Measurements from ENCODE around the gene BCL11B.

The BCL11B gene

DNA sequence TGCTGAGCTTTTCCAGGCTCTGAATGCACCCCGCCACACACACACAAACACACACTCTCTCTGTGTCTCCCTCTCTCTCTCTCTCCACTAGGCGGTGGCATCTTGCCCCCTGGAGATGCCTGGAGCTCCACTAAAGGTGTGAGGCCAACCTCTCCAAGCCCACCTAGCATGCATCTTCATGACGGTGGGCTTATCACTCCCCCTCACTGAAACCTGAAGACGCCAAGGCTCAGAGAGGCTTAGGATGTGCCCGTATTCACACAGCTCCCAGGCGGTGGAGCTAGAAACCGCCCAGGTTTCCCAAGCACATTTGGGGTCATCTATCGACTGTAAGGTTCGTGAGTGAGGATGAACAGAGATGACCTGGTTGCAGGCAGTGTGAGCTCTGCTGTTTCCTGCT, 42.6 kb upstream of the BCL11B start:
- Histone ChIP-seq H3K36me3 (ENCODE audit: insufficient read depth, low read length) (no peaks in the 10 kb centered on the region), H3K79me2 (ENCODE audit: insufficient read depth, low read length) (no peaks in the 10 kb centered on the region), H3K27ac (ENCODE audit: low read depth, low read length, poor library complexity, severe bottlenecking) (no peak overlapping the region), H3K4me1 (ENCODE audit: insufficient read depth, low read length, severe bottlenecking) (no peaks in the 10 kb centered on the region), H3K9me2 (ENCODE audit: low read depth, low read length) (no peaks in the 10 kb centered on the region), H3K9me3 (ENCODE audit: low read length) (no peaks in the 10 kb centered on the region), H3K4me3 (ENCODE audit: low read depth, low read length, poor library complexity, severe bottlenecking) (no peak overlapping the region), H3K27me3 (ENCODE audit: insufficient read depth, low read length) (no peaks in the 10 kb centered on the region), H2AFZ (ENCODE audit: low read length) (no peak overlapping the region), H3K9ac (ENCODE audit: low read length) (no peak overlapping the region), H4K20me1 (ENCODE audit: insufficient read depth, low read length) (no peaks in the 10 kb centered on the region), H3K4me2 (ENCODE audit: low read length) (no peak overlapping the region), H3F3A (ENCODE audit: insufficient read depth, low read length) (no peaks in the 10 kb centered on the region)
- no peak for TF ChIP-seq EZH2 (IDR thresholded peaks at IDR 0.05; ENCODE audit: borderline replicate concordance, low read length)
- TF ChIP-seq, protein P1, sequence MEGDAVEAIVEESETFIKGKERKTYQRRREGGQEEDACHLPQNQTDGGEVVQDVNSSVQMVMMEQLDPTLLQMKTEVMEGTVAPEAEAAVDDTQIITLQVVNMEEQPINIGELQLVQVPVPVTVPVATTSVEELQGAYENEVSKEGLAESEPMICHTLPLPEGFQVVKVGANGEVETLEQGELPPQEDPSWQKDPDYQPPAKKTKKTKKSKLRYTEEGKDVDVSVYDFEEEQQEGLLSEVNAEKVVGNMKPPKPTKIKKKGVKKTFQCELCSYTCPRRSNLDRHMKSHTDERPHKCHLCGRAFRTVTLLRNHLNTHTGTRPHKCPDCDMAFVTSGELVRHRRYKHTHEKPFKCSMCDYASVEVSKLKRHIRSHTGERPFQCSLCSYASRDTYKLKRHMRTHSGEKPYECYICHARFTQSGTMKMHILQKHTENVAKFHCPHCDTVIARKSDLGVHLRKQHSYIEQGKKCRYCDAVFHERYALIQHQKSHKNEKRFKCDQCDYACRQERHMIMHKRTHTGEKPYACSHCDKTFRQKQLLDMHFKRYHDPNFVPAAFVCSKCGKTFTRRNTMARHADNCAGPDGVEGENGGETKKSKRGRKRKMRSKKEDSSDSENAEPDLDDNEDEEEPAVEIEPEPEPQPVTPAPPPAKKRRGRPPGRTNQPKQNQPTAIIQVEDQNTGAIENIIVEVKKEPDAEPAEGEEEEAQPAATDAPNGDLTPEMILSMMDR (IDR thresholded peaks at IDR 0.05; ENCODE audit: low read length): no peak

DNA sequence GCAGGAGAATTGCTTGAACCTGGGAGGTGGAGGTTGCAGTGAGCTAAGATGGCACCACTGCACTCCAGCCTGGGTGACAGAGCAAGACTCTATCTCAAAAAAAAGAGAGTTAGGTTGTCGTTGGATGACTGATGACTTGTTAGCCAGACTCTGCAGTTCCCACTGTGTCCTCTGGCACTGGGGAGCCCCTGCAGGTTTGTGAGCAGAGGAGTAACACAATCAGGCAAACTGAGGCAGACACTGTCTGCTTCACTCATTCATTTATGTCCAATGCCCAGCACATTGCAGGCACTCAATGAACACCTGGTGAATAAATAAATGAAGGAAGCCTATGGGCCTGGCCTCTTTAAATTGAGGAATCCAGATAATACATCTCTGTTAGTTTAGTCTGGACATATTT, 41.2 kb upstream of the BCL11B start:
- Histone ChIP-seq H3K27ac (ENCODE audit: low read depth, low read length, poor library complexity, severe bottlenecking) (no peak overlapping the region), H3K4me2 (ENCODE audit: low read length) (no peak overlapping the region), H3K36me3 (ENCODE audit: insufficient read depth, low read length) (no peaks in the 10 kb centered on the region), H3K9me3 (ENCODE audit: low read length) (no peaks in the 10 kb centered on the region), H4K20me1 (ENCODE audit: insufficient read depth, low read length) (no peaks in the 10 kb centered on the region), H3K27me3 (ENCODE audit: insufficient read depth, low read length) (no peaks in the 10 kb centered on the region), H2AFZ (ENCODE audit: low read length) (no peak overlapping the region), H3K79me2 (ENCODE audit: insufficient read depth, low read length) (no peaks in the 10 kb centered on the region), H3K9me2 (ENCODE audit: low read depth, low read length) (no peaks in the 10 kb centered on the region), H3K9ac (ENCODE audit: low read length) (no peak overlapping the region), H3F3A (ENCODE audit: insufficient read depth, low read length) (no peaks in the 10 kb centered on the region), H3K4me3 (ENCODE audit: low read depth, low read length, poor library complexity, severe bottlenecking) (no peak overlapping the region), H3K4me1 (ENCODE audit: insufficient read depth, low read length, severe bottlenecking) (no peaks in the 10 kb centered on the region)
- TF ChIP-seq, protein P1 (IDR thresholded peaks at IDR 0.05; ENCODE audit: low read length): no peak
- TF ChIP-seq EZH2 (IDR thresholded peaks at IDR 0.05; ENCODE audit: borderline replicate concordance, low read length): no peak

DNA sequence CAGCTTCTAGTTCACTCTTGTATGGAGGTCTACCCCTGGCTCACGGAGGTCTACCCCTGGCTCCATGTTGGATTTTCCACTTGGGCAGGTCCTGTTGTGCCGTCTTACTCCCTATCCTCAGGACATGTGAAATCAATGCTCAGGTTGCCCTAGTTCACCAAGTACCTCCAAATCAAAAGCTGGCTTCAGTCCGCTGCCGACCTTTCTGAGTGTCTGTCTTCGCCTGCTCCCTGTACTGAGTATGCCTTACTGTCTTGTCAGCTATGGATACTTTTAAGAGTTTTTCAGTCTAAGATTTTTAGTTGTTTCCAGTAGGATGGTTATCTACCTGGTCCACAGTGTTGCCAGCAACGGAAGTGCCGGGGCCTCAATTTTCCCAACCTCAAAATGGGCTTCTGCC, 40.1 kb upstream of the BCL11B start:
- no peaks in the 10 kb centered on the region for H3K36me3 ChIP-seq (ENCODE audit: insufficient read depth, low read length)
- no peaks in the 10 kb centered on the region for H3K27me3 ChIP-seq (ENCODE audit: insufficient read depth, low read length)
- H3K79me2 ChIP-seq (ENCODE audit: insufficient read depth, low read length): no peaks in the 10 kb centered on the region
- no peaks in the 10 kb centered on the region for H3F3A ChIP-seq (ENCODE audit: insufficient read depth, low read length)
- TF ChIP-seq, protein P1 (IDR thresholded peaks at IDR 0.05; ENCODE audit: low read length): no peak
- H4K20me1 ChIP-seq (ENCODE audit: insufficient read depth, low read length): no peaks in the 10 kb centered on the region
- H3K9me3 ChIP-seq (ENCODE audit: low read length): no peaks in the 10 kb centered on the region
- H3K4me2 ChIP-seq (ENCODE audit: low read length): no peak overlapping the region
- H2AFZ ChIP-seq (ENCODE audit: low read length): no peak overlapping the region
- H3K4me1 ChIP-seq (ENCODE audit: insufficient read depth, low read length, severe bottlenecking): no peaks in the 10 kb centered on the region
- no peak overlapping the region for H3K4me3 ChIP-seq (ENCODE audit: low read depth, low read length, poor library complexity, severe bottlenecking)
- no peak overlapping the region for H3K9ac ChIP-seq (ENCODE audit: low read length)
- H3K9me2 ChIP-seq (ENCODE audit: low read depth, low read length): no peaks in the 10 kb centered on the region
- no peak overlapping the region for H3K27ac ChIP-seq (ENCODE audit: low read depth, low read length, poor library complexity, severe bottlenecking)
